GM18502 (cell line): ENCODE data around the gene NOTCH2.
"Not testable (repeated sequence)": the region's sequence is repeated elsewhere in the genome, so short reads cannot be mapped to it uniquely, and the experiment has no call there.

Source experiments
- ATAC-seq: cut with Tn5 transposase; IDR thresholded peaks from one replicate; pipeline ENCODE4 v1.9.1; 2021; ENCODE audit warnings: mild to moderate bottlenecking; ENCODE audit not compliant: unreplicated experiment, poor library complexity

NOTCH2 gene

DNA sequence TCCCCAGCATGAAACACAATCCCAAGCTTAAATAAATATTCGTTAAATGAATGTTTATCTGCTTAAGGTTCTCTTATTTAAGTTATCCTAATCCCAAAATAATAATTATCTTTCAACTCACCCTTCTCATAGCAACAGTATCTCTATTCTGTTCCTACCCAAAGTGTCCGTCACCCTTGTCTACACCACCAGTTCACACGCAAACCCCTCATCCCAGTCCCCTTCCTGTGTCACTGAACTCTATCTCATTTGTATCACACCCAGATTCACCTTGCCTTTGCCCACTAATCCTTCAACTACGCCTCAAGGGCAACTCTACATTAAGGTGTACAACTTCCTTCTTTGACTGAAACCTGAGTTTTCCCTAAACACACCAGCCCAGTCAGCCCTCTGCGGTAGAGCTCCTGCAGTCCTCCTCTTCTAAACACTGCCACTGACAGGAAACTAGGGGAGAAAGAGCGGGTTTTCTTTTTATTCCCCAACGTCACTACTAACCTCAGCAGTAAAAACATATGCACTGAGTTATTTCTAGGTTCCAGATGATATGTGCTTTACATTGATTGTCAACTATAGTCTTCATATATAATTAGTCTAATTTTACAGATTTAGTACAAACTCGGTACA, 92.2 kb downstream of the NOTCH2 start:
- ATAC-seq: not testable (repeated sequence)

DNA sequence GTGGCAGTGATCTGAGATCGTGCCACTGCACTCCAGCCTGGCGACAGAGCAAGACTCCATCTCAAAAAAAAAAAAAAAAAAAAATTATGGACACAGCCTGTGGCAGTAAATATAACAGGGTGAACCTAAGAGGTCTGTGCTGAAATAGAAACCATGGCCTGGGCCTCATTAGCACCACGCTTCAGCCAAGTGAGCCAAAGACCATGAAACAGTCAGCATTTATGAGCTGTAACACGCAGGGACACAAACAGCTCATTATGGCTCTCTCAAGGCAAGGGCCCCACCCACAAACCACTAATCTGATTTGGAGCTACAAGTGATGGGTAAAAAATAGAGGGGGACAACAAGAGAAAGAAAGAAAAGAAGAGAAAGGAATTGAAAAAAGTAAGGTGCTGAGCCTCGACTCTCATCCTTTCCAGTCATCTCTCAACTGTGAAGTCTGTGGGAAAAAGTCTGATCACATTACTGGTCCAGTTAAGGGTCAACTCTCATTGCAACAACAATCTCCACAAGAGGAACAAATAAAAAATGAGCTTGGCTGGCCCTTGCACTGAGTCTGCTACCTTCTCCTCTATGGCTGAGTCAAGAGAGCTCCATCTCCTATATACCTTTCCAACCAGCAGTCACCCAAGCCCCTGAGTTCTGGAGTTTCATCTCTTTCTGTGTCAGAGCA, 93.7 kb downstream of the NOTCH2 start:
- ATAC-seq: not testable (repeated sequence)

DNA sequence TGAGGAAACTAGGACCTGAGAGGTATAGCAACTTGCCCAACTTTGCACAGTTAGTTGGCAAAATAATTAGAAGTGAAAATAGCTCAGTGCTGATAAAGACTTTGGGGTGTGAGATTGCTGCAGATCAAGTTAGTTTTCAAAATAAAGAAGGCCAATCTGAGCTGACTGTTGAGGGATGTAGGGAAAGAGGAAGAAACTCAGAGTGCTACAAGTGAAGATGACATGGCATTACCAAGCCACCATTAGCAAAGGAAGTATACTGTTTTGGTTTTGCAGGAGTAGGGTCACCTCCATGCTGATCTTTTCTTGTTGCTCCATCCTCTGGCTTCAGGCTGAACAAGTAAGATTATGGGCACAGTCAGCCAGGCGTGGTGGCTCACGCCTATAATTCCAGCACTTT, 94.5 kb downstream of the NOTCH2 start:
- ATAC-seq: no peak

DNA sequence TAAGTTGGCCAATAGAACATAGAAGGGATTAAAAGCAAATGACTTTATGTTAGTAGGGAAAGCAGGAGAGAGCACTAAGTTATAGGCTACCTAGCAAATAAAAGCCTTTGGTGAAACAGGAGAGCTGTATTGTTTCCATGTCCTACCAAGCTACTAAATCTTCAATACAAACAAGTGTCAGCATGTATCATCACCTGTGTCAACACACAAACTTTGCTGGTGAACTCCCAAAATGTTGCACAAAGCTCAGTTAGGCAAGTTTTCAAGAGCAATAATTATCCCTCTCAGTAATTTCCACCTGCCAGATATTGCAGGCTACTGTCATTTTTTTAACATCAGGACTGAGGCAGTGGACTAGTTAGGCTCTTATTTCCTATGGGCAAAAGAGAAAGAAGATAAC, 95.4 kb downstream of the NOTCH2 start:
- no peak for ATAC-seq

DNA sequence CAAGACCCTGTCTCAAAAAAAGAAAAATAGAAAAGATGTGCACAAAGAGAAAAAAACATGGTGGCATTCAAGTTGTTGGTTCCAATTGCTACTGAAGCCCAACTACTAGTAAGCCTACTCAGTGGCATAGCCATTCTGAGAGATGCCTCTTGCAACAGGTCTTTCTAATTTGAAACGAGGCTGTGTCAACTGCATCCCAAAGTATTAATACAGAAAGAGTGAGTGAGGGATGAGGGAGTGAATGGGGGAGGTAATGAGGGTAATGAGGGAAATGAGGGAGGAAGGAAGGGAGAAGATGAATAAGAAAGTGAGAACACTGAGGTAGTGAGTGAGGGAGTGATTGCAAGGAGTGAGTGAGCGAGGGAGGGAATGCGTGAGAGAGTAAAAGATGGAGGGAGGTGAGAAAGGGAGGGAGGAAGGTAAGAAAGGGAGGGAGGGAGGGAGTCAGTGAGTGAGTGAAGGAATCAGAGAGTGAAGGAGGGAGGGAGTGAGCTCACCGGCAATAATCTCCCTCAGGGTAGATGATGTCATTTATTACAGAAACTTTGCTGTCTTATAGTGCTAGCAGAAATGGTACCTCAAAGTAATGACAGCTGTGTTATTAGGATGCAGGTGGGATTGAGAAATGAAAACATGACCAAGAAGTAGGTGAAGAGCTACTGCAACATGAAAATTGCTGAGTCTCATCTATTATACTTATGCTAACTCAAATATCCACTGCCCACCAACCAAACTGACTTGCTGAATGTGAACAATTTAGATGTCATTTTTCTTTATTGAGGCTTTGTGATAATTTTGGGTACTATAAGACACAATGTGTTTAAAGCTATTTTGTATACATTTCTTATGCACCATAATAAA, 97.5 kb downstream of the NOTCH2 start:
- ATAC-seq: no peak

DNA sequence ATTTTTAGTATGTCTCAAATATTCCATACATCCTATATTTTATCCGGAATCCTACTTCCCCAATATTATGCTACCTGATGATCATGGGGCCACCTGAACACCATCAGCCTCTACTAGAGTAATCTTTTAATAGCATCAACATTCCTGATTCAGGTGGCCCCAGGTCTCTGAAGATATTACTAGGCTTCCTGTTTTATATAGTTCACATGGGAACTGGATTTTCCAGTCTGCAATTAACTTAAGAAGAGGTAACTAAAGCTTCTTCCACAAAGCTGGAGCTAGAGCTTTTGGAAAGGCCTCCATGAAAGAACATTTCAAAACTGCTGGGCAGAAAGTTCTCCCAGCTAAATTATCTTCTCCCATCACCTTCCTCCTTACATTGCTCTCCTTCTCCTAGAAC, 100.9 kb downstream of the NOTCH2 start:
- no peak for ATAC-seq

DNA sequence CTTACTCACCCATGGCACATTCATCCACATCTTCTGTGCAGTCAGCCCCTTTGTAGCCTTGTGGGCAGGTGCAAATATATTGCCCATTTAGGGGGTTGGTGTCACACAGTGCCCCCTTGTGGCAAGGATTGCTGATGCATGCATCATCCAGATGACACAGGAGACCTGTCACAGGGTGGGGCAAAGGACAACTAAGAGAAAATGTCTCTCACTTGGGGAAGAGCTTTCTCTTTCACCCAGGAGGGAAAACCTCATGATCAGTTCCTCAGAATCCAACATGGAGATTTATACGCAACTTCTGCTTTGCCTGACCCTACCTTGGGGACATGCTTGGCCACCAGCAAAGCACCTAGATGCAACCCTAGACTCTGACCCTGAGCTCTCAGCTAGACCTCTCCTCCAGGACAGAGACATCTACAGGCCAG, 101.4 kb downstream of the NOTCH2 start:
- peak; percentile 94 for ATAC-seq

DNA sequence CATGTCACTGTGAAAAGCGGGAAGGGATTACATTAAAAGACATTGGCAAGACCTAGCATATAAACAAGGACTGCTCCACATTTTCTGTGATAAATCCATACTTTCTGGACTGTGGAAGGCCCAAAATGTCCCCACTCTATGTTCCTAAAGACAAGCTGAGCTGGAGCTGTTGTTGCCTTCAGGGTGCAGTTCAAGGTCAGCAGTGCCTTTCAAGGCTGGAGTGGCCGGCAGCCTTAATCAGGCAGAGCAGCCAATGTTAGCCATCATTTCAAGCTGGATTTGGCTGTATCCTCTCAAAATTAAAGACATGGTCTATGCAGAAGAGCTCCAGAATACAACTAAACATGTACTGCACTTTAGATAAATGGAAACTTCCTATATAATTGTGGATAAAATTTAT, 102.8 kb downstream of the NOTCH2 start:
- no peak for ATAC-seq

DNA sequence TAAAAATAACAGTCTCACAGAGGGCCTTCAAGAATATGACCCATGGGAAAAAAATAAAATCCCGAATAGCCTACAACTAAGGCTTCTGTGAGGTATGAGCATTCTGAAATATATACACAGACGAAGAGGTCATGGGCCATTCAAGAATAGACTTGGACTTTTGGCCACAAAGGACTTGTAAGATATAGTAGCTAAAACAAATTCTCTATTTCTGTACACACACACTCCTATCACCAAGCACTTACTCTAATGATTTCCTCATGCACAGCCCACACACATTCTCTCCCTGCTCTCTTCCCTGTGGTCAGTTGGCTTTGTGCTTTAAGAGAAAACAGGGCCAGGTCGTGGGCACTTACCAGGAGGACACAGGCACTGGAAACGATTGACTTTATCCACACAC, 103.4 kb downstream of the NOTCH2 start:
- ATAC-seq: no peak

DNA sequence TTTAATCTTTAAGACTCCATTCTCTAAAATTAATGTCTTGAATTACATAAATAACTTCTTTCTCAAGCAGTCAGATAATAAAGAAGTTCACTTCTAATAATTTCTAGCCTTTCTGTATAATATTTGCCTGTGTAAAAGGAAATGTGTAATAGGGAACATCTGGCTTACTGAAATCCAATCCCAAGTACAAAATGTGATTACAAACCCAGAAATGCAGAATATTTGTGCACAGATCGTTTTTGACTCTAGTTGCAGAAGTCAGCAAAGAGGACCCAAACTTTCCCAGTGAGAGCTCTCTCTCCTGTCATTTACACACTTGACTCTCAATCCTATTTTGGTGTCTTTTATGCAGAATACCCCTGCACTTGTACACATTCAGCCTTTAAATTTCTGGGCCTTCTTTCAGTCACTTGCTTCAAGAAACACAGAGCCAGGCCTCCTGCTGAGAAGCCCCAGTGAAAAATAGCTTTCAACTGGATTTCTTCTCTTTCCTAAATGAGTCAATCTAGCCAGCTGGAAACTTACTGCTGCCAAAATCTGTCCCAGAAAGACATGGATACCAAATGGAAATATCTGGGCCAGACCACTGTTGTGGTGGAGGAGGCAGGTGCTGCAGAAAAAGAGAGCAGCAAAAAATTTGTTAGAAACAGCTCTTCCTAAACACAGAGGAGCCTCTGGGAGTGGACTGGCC, 104.6 kb downstream of the NOTCH2 start:
- ATAC-seq: no peak

DNA sequence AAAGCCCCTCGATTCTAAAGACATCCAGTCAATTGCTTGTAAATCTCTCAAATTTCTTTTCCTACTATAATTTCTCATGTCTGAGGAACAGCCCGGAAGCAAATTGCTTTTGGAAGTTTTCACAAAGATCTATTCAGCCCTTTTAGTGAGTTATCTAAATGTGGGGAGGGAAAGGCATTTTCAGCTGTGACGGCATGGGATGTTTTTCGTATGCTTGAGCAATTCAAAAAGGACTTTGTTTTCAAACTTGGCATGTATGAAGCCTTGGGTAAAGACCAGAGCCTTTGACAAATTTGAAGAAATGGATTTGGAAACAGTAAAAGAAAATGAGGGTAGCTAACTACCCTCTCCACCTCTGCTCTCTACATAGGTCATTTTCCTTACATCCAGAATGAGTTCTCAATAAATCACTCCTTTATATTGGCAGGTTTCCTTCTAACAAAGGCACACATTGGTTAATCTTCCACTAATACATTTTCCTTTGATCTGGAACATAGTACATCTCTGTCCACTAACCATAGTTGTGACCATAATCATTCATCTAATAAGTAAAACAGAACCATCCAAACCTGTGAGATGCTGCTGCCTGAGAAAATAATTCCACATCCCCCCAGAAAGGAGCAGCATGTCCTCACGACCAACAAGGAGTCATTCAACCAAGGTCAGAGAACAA, 107.0 kb downstream of the NOTCH2 start:
- ATAC-seq: no peak

DNA sequence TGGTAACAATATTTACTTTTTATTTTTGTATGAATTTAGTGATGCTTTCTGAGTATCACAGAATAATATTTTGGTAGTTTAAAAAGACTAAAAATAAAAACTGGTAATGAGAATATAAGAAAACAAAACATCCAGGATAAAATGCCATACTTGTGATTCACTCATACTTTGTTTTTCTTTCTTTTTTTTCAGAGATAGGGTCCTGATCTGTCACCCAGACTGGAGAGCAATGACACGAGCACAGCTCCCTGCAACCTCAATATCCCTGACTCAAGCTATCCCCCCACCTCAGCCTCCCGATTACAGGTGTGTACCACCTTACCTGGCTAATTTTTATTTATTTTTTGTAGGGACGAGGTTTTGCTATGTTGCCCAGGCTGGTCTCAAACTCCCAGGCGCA, 109.0 kb downstream of the NOTCH2 start:
- ATAC-seq: no peak

DNA sequence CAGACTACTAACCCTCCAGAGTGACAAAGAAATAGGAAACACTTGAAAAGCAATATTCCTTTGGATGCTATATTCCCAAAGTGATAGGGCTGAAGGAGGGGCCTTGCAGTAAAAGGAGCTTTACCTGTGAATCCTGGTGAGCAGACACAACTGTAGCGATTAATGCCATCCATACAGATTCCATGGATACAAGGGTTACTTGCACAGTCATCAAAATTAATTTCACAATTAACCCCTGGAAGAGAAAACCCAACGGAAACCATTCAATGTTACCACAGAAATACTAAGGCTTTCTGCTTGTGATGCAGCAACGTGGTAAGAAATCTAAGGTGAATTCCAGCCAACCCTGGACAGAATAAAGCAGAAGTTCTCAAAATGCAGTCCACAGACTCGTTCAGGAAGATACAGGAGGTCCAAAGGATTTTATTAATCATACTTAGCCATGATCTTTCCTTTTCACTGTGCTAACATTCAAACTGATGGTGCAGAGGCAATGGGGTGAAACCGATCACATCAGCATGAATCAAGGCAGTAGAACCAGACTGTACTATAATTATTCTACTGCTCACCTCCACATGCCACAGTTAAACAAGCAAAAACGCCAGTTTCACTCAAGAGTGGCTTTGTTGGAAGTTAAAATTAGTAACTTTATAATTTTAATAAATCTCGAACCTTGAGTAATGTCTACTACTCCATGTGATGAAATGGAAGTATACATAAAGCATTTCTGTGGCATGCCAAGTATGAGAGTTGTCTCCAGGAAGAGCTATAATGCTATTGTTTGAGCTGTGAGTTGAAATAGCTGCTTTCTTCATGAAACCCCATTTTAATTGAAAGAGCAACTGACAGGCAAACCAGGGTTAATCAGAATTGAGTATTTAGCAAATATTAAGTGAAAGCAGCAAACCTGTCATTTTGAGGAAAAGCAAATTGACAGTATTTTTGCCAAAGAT, 109.9 kb downstream of the NOTCH2 start:
- no peak for ATAC-seq

DNA sequence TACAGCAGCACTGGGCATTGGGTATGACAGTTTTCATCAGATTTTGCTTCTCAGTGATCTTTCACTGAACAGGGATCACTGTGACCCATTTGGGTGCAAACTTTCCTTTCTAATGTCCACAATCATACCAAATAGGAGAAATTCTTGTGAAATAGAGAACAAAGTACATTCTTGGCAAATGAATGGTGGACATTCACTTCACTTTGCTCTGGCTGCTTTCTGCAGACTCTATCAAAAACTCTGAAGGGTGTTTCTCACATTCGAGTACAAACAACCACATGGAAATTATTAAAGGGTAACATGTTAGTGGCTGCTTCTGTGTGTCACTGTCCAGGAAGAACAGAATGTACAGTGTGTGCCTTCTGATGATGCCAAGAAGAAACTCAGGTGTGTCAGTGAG, 111.2 kb downstream of the NOTCH2 start:
- ATAC-seq: no peak

DNA sequence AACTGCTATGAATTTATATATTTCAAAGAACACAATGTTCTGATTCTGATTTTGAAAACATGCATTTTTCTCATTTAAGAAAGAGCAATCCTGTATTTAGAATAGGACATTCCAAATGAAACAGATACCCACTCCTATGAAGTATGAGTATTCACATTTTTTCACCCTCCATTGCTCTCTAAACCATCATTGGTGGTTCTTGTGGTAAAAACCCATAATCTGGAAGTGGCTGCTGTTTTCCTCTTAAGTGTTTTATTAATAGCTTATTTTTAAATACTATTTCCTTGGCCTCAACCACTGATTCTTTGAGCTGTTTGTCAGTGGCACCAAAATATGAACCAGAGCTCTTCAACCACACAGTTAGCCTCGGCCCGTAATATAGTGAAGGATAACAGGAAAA, 113.2 kb downstream of the NOTCH2 start:
- no peak for ATAC-seq

DNA sequence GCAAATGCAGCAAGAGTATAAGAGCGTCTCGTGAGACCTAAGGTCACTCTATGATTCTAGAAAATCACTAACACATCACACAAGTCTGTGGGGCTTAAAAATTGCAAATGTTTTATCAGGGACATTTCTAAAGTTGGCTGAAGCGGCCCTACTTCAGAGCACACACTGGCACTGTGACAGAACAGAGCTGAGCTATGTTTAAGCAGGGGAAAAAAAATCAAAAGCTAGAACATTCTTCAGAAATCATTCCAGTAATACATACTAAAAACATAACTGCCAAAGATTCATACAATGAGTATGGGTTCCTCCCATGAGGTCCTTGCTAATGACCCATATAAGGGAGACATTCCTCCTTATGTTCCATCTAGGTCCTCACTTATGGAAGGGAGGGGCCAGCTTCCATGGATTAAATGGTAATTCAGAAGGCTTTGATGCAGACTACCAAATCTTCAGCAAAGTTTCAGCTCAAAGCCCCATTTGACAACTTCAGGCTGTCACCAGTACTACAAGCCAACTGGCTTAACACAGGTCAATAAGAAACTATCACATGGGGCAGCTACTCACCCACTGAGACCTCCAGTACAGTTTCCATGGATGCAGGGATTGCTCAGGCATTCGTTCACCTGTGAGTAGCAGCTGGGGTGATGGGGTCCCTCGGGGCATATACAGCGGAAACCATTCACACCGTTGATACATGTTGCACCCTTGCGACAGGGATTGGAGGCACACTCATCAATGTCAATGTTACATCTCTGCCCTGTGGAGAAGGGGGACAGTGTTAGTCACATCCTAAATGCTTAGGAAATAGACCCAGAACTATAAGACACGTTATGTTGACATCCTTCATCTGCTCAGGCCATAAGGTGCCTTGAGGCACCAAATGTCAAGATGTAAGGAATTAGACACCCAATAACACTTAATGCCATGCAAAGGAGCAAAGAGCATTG, 114.7 kb downstream of the NOTCH2 start:
- ATAC-seq: no peak

DNA sequence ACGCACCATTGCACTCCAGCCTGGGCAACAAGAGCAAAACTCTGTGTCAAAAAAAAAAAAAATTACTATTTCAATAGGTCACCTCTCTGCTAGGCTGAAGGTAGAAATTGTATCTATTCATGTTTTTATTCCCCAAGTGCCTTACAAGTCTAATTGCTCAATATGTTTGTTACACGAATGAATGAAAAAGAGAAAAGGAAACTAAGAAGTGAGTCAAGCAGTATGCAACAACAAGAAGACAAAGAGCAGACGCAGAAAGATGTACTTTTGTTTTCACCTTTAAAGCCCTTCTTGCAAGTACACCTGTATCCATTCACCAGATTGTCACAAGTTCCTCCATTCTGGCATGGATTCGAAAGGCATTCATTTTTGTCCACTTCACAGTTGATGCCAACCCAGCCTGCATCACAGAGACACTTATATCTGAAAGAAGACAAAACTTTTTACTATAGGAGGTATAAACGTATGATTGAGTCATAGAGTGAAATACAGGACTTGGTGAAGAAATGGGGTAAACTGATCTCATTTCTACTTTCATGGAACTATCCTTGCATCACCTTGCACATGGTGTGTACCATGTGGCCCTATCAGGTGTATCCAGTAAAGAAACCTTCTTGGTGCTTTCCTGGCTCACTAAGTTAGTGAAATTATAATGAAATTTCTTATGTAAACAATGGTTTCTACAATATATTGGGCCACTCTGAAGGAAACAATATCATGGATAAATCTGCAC, 116.0 kb downstream of the NOTCH2 start:
- ATAC-seq: no peak
